Measurements from ENCODE around the gene TNS4.

TNS4 gene

GRCh38 chr17:40493697-40494096 lies 7.7 kb downstream of the TNS4 start:
- FAIRE-seq (no peak), DNase-seq (ENCODE audit: low spot score) (no peak)

- DNase-seq (ENCODE audit: low spot score) (no peak), FAIRE-seq (no peak)
Measured at GRCh38 chr17:40491486-40491885, 9.9 kb downstream of the TNS4 start.

- no peak for DNase-seq (ENCODE audit: low spot score)
- no peak for FAIRE-seq
Measured at GRCh38 chr17:40490982-40491381, 10.4 kb downstream of the TNS4 start.

- DNase-seq (ENCODE audit: low spot score) (no peak), FAIRE-seq (no peak)
Measured at GRCh38 chr17:40490289-40490853, 11.1 kb downstream of the TNS4 start.

- FAIRE-seq (no peak), DNase-seq (ENCODE audit: low spot score) (no peak)
Measured at GRCh38 chr17:40487371-40488020, 13.9 kb downstream of the TNS4 start.

GRCh38 chr17:40486522-40487370 lies 14.7 kb downstream of the TNS4 start:
- DNase-seq (ENCODE audit: low spot score), result peak; percentile 25
- FAIRE-seq, result no peak

- peak; percentile 91 for DNase-seq (ENCODE audit: low spot score)
- peak; percentile 90 for FAIRE-seq
Measured at GRCh38 chr17:40485851-40486521, 15.4 kb downstream of the TNS4 start.

- no peak for FAIRE-seq
- DNase-seq (ENCODE audit: low spot score), result no peak
Measured at GRCh38 chr17:40484973-40485530, 16.4 kb downstream of the TNS4 start.

- DNase-seq (ENCODE audit: low spot score) (no peak), FAIRE-seq (no peak)
Measured at GRCh38 chr17:40484285-40484972, 17.0 kb downstream of the TNS4 start.

GRCh38 chr17:40483679-40484078 lies 17.7 kb downstream of the TNS4 start:
- no peak for FAIRE-seq
- DNase-seq (ENCODE audit: low spot score), result no peak

- DNase-seq (ENCODE audit: low spot score) (no peak), FAIRE-seq (no peak)
Measured at GRCh38 chr17:40482722-40483121, 18.7 kb downstream of the TNS4 start.

- FAIRE-seq (no peak), DNase-seq (ENCODE audit: low spot score) (no peak)
Measured at GRCh38 chr17:40481106-40481505, 20.3 kb downstream of the TNS4 start.

GRCh38 chr17:40480501-40481003 lies 20.9 kb downstream of the TNS4 start:
- FAIRE-seq, result no peak
- DNase-seq (ENCODE audit: low spot score), result no peak

GRCh38 chr17:40479754-40480480 lies 21.5 kb downstream of the TNS4 start:
- no peak for FAIRE-seq
- DNase-seq (ENCODE audit: low spot score), result no peak

GRCh38 chr17:40478486-40478885 lies 22.9 kb downstream of the TNS4 start:
- DNase-seq (ENCODE audit: low spot score) (no peak), FAIRE-seq (no peak)

GRCh38 chr17:40477796-40478195 lies 23.6 kb downstream of the TNS4 start:
- no peak for FAIRE-seq
- DNase-seq (ENCODE audit: low spot score), result no peak

GRCh38 chr17:40475234-40475908 lies 26.1 kb downstream of the TNS4 start:
- DNase-seq (ENCODE audit: low spot score) (no peak), FAIRE-seq (no peak)

- no peak for DNase-seq (ENCODE audit: low spot score)
- no peak for FAIRE-seq
Measured at GRCh38 chr17:40474419-40475002, 26.9 kb downstream of the TNS4 start.
